NCI-H128 (cell line): ENCODE data around the gene XPO4.
"Not testable (repeated sequence)": the region's sequence is repeated elsewhere in the genome, so short reads cannot be mapped to it uniquely, and the experiment has no call there.

Experiments
- DNase-seq: peaks from one replicate; lab custom pipeline; 2025; ENCODE audit not compliant: unreplicated experiment; lab: John Stamatoyannopoulos, UW

The XPO4 gene

DNA sequence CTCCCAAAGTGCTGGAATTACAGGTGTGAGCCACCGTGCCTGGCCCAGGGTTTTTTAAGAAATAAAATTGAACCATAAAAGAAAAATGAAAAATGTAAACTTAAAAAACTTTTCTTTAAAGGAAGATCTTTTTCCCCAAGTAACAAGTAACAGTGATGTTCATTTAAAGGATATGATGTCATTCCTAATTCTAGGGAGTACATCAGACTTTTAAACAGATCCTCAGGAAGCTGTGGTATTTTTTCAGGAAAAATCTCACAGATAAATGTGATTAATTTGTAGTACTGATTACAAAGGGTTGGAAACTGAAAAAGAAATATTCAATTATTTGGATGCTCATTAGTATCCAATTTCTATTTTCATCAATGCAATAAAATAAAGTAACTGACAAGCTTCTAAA, 114.2 kb downstream of the XPO4 start:
- no peak for DNase-seq

DNA sequence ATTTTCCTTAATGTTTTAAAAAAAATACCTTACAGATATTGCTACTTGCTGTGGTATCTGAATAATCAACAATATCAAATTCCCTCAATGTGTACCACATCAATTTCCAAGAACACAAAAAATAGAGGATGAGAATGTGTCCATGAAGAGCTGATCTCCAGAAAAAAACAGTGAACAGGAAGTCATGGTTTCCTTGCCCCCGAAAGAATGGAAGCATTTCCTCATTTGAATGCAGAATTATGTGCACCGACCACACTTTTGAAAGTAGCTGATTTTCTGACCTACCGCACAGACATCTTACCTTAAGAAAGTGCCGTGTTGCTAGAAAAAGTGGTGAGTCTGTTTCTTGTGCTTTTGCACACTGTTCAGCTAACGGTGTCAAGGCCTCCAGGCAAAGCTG, 115.4 kb downstream of the XPO4 start:
- no peak for DNase-seq

DNA sequence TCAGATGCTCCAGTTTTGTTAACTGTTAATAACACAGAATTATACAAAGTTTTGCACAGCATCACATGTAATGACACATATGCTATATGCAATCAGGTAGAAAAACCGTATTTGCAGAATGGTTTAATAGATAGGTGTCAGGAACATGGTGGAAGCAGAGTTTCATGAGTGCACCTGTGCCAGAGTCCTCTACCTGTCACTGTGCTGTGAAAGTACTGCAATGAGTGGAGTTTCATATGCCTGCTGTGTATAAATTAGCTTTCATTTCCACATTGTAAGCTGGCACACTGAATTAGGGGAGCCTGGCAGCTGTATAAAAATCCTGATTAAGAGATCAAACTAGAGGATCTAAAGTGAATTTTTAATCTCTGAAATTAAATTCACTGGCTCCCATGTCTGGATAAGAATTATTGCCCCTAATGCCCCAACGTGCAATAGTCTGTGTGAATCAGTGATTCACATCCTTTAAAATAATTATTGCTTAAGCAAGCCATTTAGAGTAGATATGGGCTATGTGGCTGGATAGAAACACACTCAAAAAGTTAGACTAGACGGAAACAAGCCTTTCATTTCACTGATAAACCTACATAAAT, 120.3 kb downstream of the XPO4 start:
- DNase-seq: no peak

DNA sequence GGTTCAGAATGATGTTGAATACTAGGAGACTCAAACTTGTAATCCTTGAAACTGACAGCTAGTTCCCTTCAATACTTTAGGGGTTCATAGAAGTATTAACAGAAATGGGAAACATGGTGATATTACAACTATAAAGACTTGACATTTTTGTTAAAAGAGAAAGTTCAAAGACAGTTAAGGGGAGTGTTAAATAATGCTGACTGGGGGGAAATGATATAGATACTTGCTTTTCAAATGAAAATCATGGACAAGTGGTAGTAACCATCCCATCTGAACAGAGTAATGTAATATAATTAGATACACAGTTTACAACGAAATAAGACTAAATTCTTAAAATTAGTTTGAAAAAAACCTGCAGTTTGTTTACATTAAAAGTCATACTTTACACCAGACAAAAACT, 122.2 kb downstream of the XPO4 start:
- no peak for DNase-seq

DNA sequence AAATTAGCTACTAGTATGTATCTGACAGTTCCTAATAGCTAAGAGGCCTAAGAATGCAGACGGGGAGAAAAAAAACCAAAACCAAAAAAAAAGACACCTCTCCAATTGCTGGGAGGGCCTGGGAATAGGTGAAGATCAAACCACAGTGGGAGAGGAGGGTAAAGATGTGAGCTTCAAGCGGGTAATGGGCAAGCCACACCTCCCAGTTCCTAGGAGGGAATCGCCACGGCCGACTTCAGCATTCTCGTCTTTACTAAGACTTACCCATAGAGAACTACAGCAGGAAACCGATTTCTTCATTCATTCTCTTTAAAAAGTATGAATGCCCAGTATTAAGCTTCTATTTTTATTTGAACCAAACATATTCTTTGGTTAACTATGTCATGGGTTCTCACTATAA, 123.1 kb downstream of the XPO4 start:
- no peak for DNase-seq

DNA sequence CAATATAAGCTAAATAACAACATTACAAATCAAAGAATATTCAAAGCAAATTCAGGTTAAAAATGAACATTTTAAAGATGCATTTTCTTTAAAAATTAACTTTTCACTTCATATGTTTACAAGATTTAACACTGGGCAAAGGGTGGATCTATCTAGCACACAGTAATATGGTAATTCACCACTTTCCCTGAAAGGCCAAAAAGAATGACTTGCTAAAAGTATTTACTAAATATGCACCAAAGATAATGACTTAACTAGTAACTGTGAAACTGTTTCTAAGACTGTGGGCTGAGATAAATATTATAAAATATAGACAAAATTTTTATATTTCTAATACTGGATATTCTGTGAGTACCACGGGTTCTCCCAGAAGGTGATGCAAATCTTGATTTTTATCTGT, 124.2 kb downstream of the XPO4 start:
- DNase-seq: no peak

DNA sequence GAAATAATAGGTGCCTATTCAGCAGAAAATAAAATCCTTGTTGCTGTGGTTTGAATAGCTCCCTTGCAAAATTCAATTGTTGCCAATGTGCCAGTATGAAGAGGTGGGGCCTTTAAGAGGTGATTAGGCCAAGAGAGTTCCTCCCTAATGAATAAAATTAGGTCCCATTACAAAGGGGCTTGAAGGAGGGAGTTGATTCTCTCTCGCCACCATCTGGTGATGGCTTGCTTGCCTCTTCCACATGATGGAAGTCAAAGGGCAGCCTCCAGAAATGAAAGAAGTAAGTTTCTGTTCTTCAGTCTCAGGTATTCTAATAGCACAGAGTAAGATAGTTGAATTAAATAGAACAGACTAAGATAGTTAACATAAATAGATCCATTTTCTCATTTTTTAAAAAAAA, 125.8 kb downstream of the XPO4 start:
- no peak for DNase-seq

DNA sequence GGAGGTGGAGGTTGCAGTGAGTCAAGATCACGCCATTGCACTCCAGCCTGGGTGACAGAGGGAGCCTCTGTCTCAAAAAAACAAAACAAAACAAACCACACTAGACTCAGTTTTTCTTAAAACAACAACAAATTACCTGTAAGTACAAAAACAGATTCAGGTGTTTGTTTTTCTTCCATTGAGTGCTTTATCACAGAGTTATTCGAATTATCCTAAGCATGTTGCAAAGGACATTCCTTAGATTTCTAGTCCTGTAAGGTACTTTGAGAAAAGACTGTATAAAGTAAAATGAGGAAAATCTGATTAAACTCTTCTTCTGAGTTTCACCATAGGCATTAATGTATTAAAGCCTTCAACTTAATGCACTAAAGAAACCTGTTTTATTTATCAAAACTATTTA, 126.6 kb downstream of the XPO4 start:
- DNase-seq: no peak

DNA sequence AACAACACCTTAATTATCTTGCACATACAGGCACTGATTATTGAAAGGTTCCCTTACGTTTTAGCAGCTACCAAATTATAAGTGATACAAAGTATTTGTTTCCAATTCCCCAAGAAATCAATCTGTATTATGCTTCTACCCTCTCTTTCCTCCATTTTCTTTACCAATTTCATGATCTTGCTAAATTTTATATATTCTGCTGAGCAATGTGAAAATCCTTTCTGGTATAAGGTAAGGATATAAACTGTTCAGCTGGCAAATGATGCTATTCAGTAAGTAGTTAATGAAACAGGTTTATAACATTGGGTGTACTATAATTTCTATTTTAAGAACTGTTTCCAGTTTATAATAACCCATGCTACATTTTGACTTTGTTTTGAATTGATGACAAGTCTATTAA, 127.8 kb downstream of the XPO4 start:
- no peak for DNase-seq

DNA sequence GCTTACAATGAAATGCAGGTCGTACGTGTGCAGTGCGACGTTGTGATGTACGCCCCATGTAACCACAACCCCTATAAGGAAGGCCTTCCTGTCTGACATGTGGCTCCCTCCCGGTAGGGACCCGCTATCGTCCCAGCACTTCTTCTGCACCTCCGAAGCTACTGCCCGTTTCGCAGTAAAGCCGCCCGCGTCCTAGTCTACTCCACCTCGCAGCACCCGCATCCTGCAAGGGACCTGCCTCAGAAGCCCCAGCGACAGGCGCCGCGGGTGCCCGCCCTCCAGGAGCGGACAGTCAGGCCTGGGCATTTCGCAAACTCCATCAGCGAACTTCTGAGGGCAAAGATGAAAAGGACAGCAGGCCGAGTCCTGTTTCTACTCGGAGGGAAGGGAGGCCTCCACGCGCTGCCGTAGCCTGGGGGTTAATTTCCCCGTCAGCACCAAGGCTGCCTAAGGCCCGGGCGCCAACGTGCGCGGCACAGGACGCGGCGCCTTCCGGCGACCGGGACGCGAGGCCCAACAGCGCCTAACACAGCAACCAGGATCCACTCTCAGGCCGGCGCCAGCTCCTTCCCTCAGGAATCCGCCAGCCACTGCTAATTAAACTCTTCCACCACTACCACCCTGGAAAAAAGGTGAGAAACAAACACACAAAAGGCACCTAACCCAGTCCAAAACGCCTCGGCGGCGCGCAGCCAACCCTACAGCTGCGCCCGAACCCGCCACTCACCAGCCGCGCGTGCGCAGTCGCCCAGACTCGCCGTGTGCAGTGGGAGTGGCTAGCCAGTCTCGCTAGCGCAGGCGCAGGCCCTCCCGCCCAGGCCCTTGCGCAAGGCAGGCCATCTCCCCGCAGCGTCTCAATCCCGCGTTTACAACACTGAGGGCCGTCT, 129.1 kb downstream of the XPO4 start, which contains the start of gene EEF1AKMT1:
Gene EEF1AKMT1 (minus strand): TSS at position 768 of the 887 bp plus-strand sequence. CDS start 16,363 bp downstream, outside the sequence.
- peak; percentile 95 for DNase-seq

DNA sequence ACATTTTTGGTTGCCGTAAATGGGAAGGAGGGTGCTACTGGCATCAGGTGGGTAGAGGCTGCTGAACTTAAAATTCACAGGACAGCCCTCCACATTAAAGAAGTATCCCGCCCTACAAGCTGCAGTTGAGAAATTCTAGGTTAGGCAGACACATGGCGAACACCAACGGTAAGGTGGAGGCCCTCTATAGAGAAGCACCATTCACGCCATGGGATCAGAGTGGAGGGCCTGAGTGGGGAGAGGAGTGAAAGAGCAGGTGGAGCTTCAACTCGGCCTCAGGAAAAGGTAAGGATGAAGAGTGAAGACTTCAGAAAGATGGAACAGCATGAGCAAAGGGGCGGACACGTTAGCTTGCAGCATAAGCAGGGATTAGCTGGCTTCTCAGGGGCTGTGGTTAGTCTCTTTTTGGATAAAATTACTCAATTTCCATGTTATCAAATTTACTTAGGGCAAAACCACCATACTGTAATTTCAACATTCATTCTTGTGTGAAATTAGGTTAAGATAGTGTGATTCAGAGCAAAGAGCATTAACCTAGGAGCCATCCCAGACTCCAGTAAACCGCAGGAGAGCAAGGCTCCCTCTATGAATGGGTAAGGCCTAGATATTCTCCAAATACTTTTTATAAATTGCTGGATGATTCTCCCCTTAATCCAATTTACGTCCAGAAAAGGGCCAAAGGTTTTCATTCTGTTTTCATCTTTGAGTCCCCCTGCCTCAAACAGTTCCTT, 130.0 kb downstream of the XPO4 start:
- DNase-seq: no peak

DNA sequence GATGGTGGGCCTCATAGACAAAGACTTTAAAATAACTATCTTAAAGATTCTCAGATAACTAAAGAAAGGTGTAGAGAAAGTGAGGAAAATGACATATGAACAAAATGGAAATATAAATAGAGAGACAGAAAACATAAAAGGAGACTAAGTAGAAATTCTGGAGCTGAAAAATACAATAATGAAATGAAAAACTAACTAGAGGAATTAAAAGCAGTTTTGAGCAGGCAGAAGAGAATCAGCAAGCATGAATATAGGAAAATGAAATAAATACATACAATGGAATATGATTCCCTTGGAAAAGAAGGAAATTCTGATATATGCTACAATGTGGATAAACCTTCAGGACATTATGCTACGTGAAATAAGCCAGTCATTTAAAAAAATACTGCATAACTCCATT, 132.7 kb downstream of the XPO4 start:
- DNase-seq: no peak

DNA sequence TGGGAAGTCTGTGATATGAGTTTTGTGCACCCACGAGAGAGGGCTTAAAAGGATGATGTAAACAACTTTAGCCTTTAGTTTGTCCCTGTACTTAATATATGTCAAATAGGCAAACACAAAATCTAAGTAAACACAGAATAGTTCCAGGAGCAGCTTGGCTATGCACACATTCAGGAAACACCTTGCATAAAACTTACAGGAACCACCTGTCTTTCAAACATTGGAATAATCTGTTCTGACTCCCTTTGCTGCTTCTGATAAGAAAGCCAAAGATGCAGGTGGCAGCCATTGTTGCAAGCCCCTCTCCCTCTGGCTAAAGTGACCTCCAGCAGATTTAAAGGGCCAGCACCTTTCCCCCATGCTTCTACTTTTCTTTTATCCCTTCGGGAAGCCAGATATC, 133.5 kb downstream of the XPO4 start:
- DNase-seq: no peak

DNA sequence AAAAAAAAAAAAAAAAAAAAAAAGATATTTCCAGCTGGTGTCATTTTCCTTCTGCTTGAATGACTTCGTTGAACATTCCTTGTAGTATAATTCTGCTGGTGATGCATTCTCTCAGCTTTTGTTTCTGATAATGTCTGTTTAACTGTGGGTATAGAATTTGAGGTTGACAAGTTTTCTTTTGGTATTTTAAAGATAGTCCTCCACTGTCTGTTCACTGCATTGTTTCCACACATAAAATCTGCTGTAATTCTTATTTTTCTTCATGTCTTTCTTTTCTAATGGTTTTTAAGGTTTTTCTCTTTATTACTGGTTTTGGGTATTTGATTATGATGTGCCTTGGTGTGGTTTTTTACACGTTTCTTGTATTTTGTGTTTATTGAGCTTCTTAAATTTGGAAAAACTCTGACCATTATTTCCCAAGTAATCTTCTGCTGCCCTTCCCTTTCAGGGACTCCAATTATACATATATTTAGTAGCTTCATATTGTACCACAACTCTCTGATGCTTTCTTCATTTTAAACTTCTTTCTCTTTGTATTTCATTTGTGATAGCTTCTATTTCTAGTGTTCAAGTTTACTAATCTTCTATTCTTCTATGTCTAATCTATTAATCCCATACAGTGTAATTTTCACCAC, 135.1 kb downstream of the XPO4 start:
- no peak for DNase-seq

DNA sequence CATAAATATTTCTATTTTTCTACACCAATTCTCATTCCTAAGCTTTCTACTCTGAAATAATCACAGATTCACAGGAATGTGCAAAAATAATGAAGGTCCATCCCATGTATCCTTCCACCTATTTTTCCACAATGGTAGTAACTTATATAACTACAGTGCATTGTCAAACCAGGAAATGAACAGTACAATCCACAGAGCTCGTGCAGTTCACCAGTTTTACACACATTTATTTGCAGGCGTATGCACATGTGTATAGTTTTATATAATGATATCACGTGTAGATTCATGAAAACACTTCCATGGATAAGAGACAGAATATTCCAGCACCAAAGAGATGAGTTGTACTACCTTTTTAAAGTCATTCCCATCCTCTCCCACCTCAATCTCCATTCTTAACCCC, 141.7 kb downstream of the XPO4 start:
- DNase-seq: no peak

DNA sequence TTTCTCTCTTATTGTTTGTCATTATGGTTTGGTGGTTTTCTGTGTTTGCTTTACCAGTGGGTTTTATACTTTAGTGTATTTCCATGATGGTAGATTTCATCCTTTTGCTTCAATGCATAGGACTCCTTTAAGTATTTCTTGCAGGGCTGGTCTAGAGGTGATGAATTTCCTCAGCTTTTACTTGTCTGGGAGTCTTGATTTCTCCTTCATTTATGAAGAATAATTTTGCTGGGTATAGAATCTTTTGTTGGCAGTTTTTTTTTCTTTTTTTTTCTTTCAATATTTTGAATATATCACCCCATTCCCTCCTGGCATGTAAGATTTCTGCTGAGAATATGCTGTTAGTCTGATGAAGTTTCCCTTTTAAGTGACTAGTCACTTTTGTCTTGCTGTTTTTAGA, 148.5 kb downstream of the XPO4 start:
- no peak for DNase-seq

DNA sequence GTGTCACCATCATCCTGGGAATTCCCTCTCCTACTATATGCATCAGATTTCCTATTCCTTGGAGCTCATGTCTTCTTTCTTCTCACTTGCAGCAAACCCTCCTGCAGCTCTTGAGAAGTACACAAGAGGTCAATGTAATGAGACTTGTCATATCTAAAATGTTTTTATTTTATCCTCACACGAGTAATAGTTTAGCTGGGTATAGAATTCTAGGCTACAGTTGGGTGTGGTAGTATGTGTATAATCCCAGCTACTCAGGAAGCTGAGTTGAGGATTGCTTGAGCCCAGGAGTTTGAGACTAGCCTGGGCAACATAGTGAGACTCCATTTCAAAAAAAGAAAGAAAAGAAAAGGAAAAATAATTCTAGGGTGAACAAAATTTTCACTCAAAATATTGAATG, 153.2 kb downstream of the XPO4 start:
- DNase-seq: no peak

DNA sequence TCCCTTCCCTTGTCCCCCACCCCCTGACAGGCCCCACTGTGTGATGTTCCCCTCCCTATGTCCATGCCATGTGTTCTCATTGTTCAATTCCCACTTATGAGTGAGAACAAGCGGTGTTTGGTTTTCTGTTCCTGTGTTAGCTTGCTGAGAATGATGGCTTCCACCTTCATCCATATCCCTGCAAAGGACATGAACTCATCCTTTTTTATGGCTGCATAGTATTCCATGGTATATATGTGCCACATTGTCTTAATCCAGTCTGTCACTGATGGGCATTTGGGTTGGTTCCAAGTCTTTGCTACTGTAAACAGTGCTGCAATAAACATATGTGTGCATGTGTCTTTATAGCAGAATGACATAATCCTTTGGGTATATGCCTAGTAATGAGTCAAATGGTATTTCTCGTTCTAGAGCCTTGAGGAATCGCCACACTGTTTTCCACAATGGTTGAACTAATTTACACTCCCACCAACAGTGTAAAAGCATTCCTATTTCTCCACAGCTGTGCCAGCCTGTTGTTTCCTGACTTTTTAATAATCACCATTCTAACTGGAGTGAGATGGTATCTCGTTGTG, 158.6 kb downstream of the XPO4 start:
- not testable (repeated sequence) for DNase-seq

DNA sequence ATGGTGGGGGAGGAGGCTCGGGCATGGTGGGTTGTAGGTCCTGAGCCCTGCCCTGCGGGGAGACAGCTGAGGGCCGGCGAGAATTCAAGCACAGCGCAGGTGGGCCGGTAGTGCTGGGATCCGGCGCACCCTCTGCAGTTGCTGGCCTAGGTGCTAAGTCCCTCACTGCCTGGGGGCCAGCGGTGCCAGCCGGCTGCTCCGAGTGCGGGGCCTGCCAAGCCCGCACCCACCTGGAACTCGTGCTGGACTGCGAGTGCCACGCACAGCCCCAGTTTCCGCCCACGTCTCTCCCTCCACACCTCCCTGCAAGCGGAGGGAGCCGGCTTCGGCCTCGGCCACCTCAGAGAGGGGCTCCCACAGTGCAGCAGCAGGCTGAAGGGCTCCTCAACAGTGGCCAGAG, 162.5 kb downstream of the XPO4 start:
- no peak for DNase-seq

DNA sequence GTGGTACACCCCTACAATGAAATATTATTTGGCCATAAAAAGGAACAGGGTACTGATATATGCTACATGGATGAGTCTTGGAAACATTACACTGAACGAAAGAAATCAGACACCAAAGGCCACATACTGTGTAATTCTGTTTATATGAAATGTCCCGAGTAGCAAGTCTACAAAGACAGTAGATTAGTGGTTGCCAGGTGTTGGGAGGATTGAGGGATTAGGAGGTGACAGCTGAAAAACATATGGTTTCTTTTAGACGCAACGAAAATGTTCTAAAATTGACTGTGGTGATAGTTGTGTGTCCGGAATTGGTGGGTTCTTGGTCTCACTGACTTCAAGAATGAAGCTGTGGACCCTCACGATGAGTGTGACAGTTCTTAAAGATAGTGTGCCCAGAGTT, 163.9 kb downstream of the XPO4 start:
- DNase-seq: no peak
